ENCODE data around the gene SLC51A. TPM values are rescaled to one million over a fixed set of nuclear protein-coding genes. Genes with fewer than 3 reads are reported as not detected.
"Not testable (repeated sequence)": the region's sequence is repeated elsewhere in the genome, so short reads cannot be mapped to it uniquely, and the experiment has no call there.

The SLC51A gene
- total RNA-seq, 4 donors from 2014 or later = not detected

DNA sequence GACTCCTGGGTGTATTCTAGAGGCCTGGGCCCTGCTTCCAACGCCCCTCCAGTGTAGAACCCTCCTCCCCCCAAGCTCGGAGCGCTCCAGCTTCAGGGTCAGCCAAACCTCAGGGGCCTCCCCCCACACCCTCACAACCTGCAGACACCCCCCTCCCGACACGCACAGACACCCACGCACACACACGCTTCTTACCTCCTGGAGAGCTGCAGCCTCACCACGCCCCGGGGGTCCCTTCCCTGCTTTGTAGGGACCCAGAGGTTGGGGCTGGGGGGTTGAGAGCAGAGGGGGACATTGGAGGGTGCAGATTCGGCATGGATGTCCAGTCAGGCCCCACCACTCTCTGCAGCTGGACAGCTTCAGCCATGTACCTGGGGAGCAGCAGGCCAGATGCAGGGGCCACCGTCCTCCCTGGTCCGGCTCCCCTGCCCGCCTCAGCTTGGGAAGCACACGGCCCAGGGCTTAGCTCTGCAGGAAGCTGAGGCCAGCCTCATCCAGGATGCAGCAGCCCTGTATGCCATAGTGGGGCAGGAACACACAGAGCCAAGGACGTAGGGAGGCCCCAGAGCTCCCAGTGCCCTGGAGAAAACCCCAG lies 18.2 kb upstream of the SLC51A start:
- no peaks in the 10 kb centered on the region for H3K9me3 ChIP-seq
- WGBS = 88% methylated on average over 9 of the region's 15 CpGs
- no peaks in the 10 kb centered on the region for H3K27me3 ChIP-seq
- H3K36me3 ChIP-seq = no peaks in the 10 kb centered on the region
- no peak for DNase-seq (ENCODE audit: low spot score in 2 of 2)
- H3K4me1 ChIP-seq = peaks cover under 1% of the 10 kb centered on the region
- TF ChIP-seq POLR2A (IDR thresholded peaks at IDR 0.05) (no peak), EP300 (IDR thresholded peaks at IDR 0.05) (no peak), POLR2AphosphoS5 (IDR thresholded peaks at IDR 0.05) (no peak)
- TF ChIP-seq, protein P1, sequence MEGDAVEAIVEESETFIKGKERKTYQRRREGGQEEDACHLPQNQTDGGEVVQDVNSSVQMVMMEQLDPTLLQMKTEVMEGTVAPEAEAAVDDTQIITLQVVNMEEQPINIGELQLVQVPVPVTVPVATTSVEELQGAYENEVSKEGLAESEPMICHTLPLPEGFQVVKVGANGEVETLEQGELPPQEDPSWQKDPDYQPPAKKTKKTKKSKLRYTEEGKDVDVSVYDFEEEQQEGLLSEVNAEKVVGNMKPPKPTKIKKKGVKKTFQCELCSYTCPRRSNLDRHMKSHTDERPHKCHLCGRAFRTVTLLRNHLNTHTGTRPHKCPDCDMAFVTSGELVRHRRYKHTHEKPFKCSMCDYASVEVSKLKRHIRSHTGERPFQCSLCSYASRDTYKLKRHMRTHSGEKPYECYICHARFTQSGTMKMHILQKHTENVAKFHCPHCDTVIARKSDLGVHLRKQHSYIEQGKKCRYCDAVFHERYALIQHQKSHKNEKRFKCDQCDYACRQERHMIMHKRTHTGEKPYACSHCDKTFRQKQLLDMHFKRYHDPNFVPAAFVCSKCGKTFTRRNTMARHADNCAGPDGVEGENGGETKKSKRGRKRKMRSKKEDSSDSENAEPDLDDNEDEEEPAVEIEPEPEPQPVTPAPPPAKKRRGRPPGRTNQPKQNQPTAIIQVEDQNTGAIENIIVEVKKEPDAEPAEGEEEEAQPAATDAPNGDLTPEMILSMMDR (IDR thresholded peaks at IDR 0.05) = no peak
- no peak overlapping the region for H3K27ac ChIP-seq
- H3K4me3 ChIP-seq = no peak overlapping the region

DNA sequence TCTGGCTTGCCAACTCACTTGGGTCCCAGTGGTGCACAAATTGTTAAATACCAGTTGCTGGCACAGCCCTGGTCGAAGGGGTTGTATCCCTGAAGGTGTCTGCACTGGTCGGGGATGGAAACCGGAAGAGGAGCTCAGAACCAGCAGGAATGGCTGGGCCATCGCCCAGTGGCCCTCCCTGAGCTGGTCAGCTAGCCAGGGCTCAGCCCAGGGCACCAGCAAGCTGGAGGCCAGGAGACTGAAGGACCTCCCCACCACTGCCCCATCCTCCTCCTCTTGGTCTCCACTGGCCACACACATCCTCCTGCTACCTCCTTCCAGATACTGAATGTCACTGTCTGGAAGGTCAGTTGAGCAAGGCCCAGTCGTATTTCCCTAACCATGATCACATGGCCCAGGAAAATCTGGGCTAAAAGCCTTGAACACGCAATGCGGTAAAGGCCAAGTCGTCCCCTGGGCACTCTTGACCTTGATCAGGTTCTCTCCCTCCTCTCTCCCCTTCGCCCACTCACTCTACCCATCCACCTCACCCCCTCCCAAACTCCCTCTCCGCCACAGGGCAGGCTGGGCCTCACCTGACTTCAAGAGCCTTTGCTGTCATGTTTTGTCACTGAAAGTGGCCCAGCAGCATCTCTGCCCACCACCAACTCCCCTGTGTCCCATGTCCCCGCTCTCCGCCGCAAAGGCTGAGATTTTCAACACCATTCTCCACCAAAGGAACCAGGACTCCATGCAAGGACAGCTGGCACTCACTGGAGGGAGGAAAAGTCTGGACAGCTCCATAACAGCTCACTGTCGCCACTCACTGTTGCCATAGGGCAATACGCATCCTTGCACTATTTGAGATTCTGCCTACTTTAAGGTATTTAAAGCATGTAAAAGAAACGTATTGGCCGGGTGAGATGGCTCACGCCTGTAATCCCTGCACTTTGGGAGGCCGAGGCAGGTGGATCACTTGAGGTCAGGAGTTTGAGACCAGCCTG lies 17.3 kb upstream of the SLC51A start:
- Histone ChIP-seq H3K4me1 (no peaks in the 10 kb centered on the region), H3K9me3 (no peaks in the 10 kb centered on the region), H3K36me3 (no peaks in the 10 kb centered on the region), H3K27ac (no peak overlapping the region), H3K4me3 (no peak overlapping the region), H3K27me3 (no peaks in the 10 kb centered on the region)
- WGBS = 81% methylated on average over 16 of the region's 19 CpGs
- no peak for DNase-seq (ENCODE audit: low spot score in 2 of 2)
- TF ChIP-seq, protein P1 (IDR thresholded peaks at IDR 0.05) = no peak
- TF ChIP-seq EP300 (IDR thresholded peaks at IDR 0.05) (no peak), POLR2A (IDR thresholded peaks at IDR 0.05) (no peak), POLR2AphosphoS5 (IDR thresholded peaks at IDR 0.05) (no peak)

DNA sequence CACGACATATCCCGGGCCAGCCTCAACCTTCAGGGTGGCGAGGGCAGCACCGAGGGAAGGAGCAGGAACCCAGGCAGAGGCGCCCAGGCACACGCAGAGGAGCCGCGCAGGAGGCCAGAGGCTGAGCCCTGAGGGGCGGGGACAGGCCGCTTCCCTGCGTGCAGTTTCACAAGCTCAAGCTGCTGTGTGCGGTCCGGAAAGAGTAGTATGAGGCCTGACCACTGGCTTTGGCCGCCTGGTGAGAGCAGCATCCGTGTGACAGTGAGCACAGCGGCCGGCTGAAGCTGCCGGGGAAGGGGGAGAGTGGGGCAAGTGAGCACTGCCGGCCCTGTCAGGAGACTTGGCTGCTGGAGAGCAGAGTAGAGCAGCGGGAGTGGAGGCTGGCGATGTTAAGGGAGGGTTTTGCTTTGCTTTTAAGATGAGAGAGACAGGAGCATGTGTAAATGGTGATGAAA lies 13.8 kb upstream of the SLC51A start:
- peak in 1 of 2 donors; percentile 66 for DNase-seq (ENCODE audit: low spot score in 2 of 2)
- TF ChIP-seq POLR2AphosphoS5 (IDR thresholded peaks at IDR 0.05) (no peak), EP300 (IDR thresholded peaks at IDR 0.05) (no peak), POLR2A (IDR thresholded peaks at IDR 0.05) (no peak)
- TF ChIP-seq, protein P1 (IDR thresholded peaks at IDR 0.05) = no peak
- Histone ChIP-seq H3K4me1 (peaks cover 4% of the 10 kb centered on the region), H3K9me3 (no peaks in the 10 kb centered on the region), H3K27ac (no peak overlapping the region), H3K27me3 (no peaks in the 10 kb centered on the region), H3K36me3 (no peaks in the 10 kb centered on the region), H3K4me3 (no peak overlapping the region)
- 68% methylated on average over 21 of the region's 21 CpGs for WGBS

DNA sequence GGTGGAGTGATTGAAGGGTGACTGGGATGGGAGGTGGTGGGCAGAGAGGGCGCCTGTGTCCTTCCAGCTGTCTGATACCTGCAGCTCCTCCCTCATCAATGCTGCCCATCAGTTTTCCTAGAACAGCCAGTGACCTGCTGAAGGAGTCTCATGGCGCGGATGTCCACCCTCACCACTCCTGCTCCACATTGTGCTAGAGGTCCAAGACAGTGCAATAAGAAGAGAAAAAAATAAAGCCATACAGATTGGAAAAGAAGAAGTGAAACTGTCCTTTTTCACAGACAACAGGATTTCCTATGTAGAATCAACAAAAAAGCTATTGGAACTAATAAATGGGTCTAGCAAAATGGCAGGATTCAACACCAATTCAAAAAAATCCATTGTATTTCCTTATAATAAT lies 12.5 kb upstream of the SLC51A start:
- WGBS = 79% methylated on average over 3 of the region's 3 CpGs

DNA sequence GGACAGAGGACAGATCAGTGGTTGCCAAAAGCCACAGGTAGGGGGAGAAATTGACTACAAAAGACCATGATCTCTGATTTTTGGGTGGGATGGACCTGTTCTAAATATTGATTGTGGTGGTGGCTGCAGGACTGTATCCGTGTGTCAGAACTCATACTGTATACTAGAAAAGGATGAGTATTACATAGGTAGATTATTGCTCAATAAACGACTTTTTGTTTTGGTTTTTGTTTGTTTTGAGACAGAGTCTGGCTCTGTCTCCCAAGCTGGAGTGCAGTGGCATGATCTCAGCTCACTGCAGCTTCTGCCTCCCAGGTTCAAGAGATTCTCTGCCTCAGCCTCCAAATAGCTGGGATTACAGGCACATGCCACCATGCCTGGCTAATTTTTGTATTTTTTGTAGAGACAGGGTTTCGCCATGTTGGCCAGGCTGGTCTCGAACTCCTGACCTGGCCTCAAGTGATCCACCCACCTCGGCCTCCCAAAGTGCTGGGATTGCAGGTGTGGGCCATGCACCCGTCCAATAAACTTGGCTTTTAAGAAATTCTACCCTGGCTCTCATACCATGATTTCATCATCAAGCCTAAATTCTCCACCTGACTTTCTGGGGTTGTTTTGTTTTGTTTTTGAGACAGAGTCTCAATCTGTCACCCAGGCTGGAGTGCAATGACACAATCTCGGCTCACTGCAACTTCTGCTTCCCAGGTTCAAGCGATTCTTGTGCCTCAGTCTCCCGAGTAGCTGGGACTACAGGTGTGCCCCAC lies 10.7 kb upstream of the SLC51A start:
- 86% methylated on average over 9 of the region's 9 CpGs for WGBS
- not testable (repeated sequence) for H3K9me3 ChIP-seq; DNase-seq (ENCODE audit: low spot score in 2 of 2); H3K27me3 ChIP-seq; H3K27ac ChIP-seq; H3K4me3 ChIP-seq; H3K4me1 ChIP-seq; H3K36me3 ChIP-seq

More for the DNA sequence above, 12.5 kb upstream of the SLC51A start:
- H3K9me3 ChIP-seq = no peaks in the 10 kb centered on the region
- TF ChIP-seq, protein P1 (IDR thresholded peaks at IDR 0.05) = no peak
- TF ChIP-seq POLR2A (IDR thresholded peaks at IDR 0.05) (no peak), POLR2AphosphoS5 (IDR thresholded peaks at IDR 0.05) (no peak), EP300 (IDR thresholded peaks at IDR 0.05) (no peak)
- H3K4me1 ChIP-seq = peaks cover 8% of the 10 kb centered on the region
- no peak for DNase-seq (ENCODE audit: low spot score in 2 of 2)
- H3K36me3 ChIP-seq = no peaks in the 10 kb centered on the region
- no peak overlapping the region for H3K27ac ChIP-seq
- no peaks in the 10 kb centered on the region for H3K27me3 ChIP-seq
- no peak overlapping the region for H3K4me3 ChIP-seq
